Measurements from ENCODE around the gene PPA2. TPM values are rescaled to one million over a fixed set of nuclear protein-coding genes. Genes with fewer than 3 reads are reported as not detected.
"Not testable (repeated sequence)": the region's sequence is repeated elsewhere in the genome, so short reads cannot be mapped to it uniquely, and the experiment has no call there.

PPA2 gene
- total RNA-seq, 2 experiments from 2014 or later, result 119 to 121 TPM

DNA sequence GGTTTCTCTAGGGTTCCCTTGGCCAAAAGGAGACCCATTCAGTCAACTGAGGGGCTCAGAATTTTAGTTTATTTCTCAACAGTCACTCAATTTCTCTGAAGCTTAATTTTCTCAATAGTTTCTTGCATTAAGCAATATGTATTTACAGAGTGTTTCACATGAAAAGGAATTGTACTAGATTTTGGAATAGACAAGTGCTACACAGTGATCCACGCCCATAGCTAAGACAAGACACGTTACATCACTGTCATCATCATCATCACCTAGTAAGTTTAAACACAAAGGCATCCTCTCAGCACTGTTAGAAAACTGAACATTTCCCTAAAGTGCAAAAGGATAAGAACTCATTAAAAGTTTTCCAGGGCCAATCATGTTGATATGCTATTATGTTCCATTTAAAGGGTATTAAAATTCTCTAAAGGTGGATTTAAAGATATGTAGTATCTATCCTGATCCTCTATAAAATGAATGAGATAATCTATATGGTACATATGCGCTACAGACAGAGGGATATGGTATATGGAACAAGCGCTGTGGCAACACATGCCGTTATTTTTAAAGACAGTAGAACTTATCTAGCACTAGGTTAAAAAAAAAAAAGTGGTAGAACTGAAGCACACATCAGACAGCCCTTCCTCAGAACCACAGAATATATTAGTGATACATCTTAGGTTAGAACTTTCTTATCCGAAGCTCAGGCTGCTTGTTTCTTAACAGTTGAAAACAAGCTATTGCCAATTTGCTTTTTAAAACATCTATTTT is 12.1 kb downstream of the PPA2 start:
- CTCF ChIA-PET, result no interaction called here
- POLR2A ChIA-PET, result no interaction called here

DNA sequence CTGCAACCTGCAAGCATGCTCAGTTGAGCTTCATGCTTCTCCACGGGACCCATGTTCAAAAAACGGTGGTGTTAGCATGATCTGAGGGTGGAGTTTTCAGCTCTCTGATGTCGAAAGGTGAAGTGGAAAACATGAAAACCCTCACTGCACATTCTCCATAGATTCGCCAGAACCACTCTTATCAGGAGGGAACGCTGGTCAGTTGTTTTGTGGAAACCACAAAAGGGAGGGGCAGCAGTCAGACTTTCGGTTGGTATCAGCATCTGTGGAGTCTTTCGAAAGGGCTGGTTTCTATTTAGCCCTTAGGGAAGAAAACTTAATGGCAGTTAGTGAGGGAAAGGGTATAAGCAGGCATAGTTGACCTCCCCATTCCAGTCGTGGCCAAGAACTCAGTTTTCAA is 12.6 kb downstream of the PPA2 start:
- ChIA-PET CTCF (interaction anchor here (0.9 kb wide), 1 partner anchor 10 kb away, joined by 3 read pairs; no protein-coding TSS in a partner anchor), POLR2A (no interaction called here)

DNA sequence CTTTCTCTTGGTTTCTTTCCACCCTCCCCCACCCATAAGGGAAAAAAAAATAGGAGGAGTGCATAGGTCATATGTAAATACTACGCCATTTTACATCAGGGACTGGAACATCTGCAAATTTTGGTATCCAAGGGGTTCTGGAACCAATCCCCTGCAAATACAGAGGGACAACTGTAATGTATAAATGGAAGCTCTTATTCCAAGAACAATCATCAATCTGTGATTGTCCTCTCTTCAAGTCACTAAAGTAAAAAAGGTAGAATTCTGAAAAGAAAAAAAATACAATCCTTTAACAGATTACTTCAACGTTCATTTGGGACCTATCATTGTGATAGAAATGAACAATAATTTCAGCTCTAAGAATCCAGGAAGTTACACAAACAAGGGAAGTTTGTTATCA is 13.6 kb downstream of the PPA2 start:
- POLR2A ChIA-PET, result no interaction called here
- CTCF ChIA-PET, result interaction anchor here (0.9 kb wide), 1 partner anchor 11 kb away, joined by 3 read pairs; no protein-coding TSS in a partner anchor

DNA sequence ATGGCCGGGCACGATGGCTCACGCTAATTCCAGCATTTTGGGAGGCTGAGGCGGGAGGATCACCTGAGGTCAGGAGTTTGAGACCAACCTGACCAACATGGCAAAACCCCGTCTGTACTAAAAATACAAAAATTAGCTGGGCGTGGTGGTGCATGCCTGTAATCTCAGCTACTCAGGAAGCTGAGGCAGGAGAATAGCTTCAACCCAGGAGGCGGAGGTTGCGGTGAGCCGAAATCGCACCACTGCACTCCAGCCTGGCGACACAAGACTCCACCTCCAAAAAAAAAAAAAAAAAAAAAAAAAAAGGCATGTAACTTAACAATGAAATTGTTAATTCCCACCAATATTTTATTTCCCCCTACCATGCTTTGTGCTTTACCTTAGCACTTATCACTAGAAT is 15.3 kb downstream of the PPA2 start:
- CTCF ChIA-PET, POLR2A ChIA-PET: not testable (repeated sequence)

DNA sequence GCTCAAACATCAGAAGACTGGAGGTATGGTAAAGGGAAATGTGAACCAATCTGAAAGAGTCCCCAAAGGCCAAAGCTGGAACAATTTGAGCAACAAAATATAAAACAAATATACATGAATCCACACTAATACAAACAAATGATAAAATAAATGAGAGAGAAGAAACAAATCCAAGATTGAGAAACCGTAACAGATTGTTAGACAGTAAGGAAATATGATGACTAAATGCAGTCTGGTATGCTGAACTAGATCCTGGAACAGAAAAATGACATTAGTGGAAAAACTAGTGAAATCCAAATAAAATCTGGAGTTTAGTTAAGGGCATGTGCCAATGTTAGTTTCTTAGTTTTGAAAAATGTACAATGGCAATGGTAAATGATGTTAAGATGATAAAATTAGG is 15.9 kb downstream of the PPA2 start:
- CTCF ChIA-PET, result no interaction called here
- POLR2A ChIA-PET, result no interaction called here

DNA sequence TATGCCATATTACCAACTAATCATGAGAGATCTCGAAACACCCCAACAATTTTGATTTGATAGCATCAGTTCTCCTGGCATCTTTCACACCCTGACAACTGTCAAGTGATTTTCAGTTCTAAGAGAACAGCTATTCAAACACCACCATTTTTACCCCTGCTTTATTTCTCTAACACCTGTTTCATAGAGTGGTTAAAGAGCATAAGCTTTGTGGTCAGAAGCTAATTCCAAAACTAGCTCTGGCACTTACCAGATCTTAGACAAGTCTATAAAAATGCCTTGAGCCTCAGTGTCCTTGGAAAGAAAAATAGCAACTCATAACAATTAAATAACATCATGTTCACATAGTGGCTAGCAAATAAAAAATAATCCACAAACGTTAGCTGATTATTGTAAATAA is 17.9 kb downstream of the PPA2 start:
- ChIA-PET POLR2A (no interaction called here), CTCF (no interaction called here)

DNA sequence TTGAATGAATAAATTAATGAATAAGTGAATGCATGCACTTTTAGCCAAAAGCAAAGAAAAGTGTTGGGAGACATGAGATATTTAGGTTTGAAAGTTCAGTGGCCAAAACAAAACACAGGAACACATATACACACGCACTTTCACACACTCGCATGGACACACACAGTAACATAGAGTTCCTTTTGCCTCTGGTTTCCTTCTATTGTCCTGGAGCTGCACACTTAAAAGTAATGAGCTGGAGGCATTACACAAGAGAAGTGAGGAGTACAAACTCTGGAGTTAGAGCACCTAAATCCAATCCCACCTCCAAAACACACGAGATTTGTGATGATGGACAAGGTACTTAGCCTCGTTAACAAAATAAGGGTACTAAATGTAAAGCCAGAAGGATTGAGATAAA is 18.7 kb downstream of the PPA2 start:
- ChIA-PET CTCF (no interaction called here), POLR2A (no interaction called here)

DNA sequence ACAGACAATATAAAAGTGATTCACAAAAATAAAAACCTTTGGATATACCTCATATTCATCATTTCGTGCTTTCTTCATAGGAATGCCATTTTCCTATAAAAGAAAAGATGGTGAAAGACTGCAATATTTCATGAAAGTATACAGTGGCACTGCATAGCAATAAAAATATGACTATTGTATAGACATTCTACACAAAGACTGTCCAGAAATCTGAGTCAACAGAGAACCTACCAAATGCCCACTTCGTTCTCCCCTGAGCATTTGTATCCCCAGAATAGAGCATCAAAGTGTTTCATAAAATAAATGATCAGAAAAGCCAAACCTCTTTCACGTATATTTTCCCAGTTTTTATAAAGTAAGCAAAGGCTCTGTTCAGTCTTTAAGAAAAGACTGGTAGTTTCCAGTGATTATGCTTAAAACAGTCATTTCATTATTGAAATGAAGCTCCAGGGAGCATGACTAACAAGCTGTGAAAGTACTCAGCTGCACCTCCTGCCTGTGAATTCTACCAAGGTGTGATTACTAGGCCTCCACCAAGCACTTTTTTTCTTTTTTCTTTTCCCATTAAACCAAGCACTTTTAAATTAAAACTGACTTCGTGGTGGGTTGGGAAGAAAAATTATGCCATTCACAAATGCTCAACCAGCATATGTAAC is 20.2 kb downstream of the PPA2 start:
- ChIA-PET CTCF (interaction anchor here (0.8 to 1.3 kb wide), 3 partner anchors 20 to 176 kb away, joined by 3 to 5 read pairs (median 3); partner anchors contain the start of gene PPA2), POLR2A (interaction anchor here (0.7 to 1.3 kb wide), 2 partner anchors 20 to 291 kb away, joined by 3 to 5 read pairs; partner anchors contain the start of gene PPA2)

DNA sequence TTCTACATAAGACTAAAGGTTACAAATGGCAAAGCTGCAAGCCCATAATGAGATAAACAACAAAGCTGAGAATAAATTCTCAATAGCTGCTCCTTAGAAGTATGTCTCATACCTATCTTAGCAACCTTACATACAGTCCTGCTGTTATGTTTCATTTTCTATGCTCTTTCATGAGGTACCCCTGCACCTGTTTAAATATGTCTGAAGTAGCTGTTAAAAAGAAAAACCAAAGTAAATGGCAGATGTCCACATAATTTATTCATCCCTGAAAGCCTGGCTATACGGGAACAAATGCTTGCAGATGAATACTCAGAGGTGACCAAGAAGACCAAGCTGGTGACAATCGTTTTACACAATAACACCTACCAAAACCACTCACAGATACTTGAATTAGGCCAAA is 22.5 kb downstream of the PPA2 start:
- CTCF ChIA-PET, result no interaction called here
- POLR2A ChIA-PET, result no interaction called here

DNA sequence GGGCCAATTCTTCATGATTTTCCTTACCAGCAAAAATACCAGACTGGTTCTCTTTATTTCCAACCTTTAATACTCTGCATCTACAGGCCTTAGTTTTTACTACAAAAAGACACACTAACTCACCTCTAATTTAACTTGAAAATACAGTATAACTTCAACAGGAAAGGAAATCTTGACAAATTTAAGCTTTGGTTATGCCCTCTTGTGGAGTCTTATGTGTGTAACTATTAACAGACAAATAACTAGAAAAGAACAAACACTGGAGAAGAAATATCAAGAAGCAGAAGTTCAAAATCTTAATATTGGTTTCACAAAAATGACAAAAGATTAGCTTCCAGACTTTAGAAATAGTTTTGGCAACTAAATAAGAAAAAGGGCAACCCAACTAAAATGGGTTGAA is 33.0 kb downstream of the PPA2 start:
- POLR2A ChIA-PET, result interaction anchor here (0.7 kb wide), 1 partner anchor 210 kb away, joined by 3 read pairs; no protein-coding TSS in a partner anchor

DNA sequence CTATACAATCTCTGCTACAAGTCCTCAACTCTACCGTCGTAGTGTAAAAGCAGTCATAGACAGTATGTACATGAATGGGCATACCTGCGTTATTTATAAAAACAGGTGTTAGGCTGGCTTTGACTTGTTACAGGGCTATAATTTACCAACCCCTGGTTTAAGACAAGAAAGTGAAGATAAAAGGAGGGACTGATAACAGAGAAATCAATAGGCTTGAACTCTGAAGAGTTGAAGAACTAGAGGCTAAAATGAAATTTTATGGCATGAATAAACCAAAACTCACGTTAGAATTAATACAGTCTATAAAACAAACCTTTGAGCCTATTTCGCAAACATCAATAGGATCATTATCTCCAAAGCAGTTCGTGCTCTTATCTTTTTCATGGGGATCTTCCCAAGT is 36.2 kb downstream of the PPA2 start:
- ChIA-PET CTCF (no interaction called here), POLR2A (no interaction called here)

More for the DNA sequence above, 33.0 kb downstream of the PPA2 start:
- CTCF ChIA-PET, result no interaction called here

DNA sequence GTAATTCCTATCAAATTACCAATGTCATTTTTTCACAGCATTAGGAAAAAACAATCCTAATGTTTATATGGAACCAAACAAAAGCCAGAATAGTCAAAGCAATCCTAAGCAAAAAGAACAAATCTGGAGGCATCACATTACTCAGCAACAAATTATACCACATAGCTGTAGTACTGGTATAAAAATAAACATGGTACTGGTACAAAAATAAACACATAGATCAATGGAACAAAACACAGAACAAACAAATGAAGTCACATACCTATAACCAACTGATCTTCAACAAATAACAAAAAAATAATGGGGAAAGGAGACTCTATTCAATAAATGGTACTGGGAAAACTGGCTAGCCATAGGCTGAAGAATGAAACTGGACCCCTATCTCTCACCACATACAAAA is 37.4 kb downstream of the PPA2 start:
- ChIA-PET POLR2A (no interaction called here), CTCF (no interaction called here)

DNA sequence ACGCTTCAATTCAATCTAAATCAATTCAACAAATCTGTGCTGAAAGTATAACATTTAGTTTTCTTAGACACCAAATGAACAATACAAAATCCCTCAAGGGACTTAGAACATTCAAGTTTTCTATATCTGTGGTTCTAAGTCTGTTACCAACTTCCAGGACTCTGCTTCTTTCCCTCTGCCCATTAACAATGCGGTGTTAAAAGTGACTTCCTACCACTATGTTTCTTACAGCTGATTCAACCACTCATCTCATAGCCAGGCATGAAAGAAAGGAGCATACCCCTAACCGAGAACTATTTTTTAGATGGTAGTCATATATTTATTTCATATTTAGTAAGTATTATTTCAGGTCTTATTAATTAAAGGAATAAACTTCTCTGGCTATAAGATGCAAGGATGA is 38.9 kb downstream of the PPA2 start:
- ChIA-PET CTCF (no interaction called here), POLR2A (no interaction called here)

DNA sequence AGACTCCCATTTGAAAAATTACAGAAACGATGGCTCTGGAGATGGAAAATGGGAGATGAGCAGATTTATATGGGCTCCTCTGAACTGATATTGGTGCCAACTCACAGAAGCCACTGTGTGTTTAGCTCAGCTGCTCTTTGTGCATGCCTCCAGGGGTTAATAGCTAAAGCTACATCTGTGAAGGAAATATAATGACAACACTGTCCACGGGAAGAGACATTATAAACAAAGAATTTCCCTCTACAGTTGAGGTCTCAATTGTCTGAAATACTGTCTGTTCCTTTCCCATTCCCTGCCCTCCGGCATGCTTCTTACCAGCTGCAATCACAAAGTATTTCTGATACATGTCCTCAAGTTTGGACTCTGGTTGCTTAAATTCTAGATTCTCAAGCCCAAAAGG is 40.4 kb downstream of the PPA2 start:
- ChIA-PET POLR2A (no interaction called here), CTCF (interaction anchor here (1.5 kb wide), 1 partner anchor 40 kb away, joined by 3 read pairs; no protein-coding TSS in a partner anchor)

DNA sequence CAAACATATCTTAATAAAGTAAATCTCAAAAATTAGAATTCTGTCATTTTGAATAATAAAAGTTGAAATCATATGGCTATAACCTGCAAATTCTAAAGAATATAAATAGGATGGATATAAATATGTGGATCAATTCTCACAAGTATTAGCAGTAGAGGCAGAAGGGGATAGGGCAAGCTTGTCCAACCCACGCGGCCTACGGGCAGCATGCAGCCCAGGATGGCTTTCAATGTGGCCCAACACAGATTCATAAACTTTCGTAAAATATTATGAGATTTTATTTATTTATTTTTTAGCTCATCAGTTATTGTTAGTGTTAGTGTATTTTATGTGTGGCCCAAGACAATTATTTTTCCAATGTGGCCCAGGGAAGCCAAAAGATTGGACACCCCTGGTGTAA is 41.4 kb downstream of the PPA2 start:
- ChIA-PET POLR2A (interaction anchor here (0.6 kb wide), 1 partner anchor 31 kb away, joined by 3 read pairs; no protein-coding TSS in a partner anchor), CTCF (no interaction called here)

DNA sequence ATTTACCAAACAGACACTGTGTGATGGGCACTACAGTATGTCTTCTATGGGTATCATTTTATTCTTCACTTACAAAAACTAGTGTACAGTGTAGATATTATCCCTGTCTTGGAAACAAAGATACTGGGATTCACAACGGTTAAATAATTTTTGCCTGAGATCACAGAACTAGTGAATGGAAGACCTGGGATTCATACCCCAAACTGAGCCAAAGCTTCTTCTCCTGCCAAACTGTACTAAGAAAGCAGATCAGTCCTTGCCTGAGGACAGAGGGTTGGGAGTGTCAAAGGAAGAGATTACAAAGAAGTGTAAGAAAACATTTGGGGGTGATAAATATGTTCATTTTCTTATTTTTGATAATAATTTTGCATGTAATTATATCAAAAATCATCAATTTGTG is 43.1 kb downstream of the PPA2 start:
- ChIA-PET CTCF (no interaction called here), POLR2A (no interaction called here)

DNA sequence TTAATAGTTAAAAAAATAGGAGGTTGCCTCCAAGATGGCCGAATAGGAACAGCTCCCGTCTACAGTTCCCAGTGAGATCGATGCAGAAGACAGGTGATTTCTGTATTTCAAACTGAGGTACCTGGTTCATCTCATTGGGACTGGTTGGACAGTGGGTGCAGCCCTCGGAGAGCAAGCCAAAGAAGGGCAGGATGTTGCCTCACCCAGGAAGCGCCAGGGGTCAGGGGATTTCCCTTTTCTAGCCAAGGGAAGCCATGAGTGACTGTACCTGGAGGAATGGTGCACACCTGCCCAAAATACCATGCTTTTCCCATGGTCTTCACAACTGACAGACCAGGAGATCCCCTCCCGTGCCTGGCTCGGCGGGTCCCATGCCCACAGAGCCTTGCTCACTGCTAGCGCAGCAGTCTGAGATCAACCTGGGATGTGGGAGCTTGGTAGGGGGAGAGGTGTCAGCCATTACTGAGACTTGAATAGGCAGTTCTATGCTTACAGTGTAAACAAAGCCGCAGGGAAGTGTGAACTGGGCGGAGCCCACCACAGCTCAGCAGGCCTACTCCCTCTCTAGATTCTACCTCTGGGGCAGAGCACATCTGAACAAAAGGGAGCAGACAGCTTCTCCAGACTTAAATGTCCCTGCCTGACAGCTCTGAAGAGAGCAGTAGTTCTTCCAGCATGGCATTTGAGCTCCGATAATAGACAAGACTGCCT is 47.5 kb downstream of the PPA2 start:
- POLR2A ChIA-PET, result no interaction called here
- CTCF ChIA-PET, result no interaction called here

DNA sequence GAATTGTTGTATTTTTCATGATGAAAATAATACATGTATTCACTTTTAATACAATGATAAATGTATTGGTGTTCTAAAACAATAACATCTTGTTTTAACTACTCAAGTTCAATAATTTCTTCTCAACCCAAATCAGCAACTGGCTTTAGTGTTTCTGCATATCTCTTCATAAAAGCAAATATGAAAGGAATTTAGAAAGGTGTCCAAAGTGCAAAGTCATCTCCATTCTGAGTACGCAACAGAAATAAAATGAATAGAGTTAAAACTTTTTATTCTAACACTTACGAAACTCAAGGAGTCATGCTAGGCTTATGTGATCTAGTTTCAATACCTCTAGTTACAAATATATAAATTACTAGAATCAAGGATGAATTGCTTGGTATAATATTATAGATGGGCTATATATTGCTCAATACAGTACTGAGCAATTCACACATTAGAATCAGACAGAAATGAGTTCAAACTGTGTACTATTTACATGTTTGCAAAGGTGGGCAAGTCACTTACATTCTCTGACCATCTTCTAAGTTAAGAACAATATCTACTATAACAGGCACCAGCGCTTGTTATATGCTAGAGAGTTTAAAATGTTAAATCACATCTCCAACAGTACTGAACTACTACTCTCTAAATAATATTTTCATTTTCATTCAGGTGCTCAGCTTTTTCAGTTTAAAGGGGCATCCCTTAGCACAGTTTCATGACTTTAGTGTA is 51.5 kb downstream of the PPA2 start:
- POLR2A ChIA-PET, result no interaction called here
- CTCF ChIA-PET, result no interaction called here

DNA sequence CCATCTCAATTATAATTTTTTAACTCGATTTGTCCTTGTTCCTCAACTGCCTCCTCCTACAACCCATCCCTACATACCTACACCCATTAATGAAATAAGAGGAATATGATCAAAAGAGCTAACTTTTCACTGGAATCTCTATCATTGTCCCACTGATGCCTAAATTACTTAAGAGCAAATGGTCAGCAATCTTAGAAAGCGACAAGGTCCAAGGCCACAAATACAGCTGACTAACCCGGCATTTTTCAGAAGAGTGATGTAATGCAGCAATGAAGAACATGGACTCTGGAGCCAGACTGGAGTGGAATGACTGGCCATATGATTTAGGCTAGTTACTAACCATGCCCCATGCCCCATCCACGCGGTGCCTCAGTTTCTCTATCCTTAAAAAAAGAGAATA is 56.2 kb downstream of the PPA2 start:
- CTCF ChIA-PET, result no interaction called here
- POLR2A ChIA-PET, result no interaction called here

DNA sequence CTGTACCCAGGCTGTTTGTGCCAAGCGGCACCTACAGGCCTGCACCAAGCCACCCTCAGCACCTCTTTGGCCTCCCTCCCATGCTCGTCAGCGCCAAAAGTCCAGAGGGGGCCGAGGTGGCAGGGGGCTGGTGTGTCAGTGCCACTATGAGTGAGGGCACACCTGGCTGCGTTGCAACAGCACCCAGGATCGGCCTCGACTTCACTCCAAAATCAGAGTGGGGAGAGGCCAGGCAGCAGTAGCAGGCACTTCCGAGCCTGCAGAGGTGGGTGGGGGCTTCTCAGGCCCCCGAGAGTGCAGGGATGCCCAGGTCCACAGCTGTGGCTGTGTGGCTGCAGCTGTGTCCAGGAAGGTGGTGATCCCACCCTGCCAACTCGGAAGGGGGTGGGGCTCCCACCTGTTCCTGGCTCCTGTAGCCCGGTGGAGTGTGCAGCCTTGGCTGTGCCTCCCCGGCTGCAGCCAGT is 58.5 kb downstream of the PPA2 start:
- ChIA-PET CTCF (no interaction called here), POLR2A (no interaction called here)

Data from activated CD8-positive, alpha-beta memory T cell treated with anti-CD3 and anti-CD28 coated beads for 36 hours (primary cell).